SH-SY5Y (cell line): ENCODE data around the gene PCARE.

Source experiments
- GATA2 ChIP-seq: IDR thresholded peaks from 2 replicates; pipeline ENCODE4 v1.6.1; 2011; ENCODE audit warnings: mild to moderate bottlenecking, low read depth, low read length
- GATA3 ChIP-seq: IDR thresholded peaks from 2 replicates; pipeline ENCODE4 v1.6.1; 2011; ENCODE audit warnings: low read depth, mild to moderate bottlenecking, low read length, moderate library complexity

- no peak for TF ChIP-seq GATA2
- no peak for TF ChIP-seq GATA3
These were observed 29.9 kb downstream of the PCARE start for GRCh38 chr2:29044459-29044858.
